Smooth muscle cell (in vitro differentiated cells): Measurements from ENCODE around the gene ACOT7. TPM values are rescaled to one million over a fixed set of nuclear protein-coding genes. Genes with fewer than 3 reads are reported as not detected.
A peak's percentile ranks its signal among the peaks of the same experiment; 100 is the strongest.

Experiments
- DNase-seq: peaks from one replicate; lab custom pipeline; 2025; ENCODE audit not compliant: unreplicated experiment; lab: John Stamatoyannopoulos, UW
- H2AFZ ChIP-seq: fragments of 200-600 bp; sonication (generic); 2 replicates; pipeline ENCODE4 v1.6.0; 2016; ENCODE audit warnings: antibody characterized with exemption, low read depth, mild to moderate bottlenecking
- H3F3A ChIP-seq: fragments of 200-600 bp; sonication (generic); 2 replicates; pipeline ENCODE4 v1.6.0; 2017; ENCODE audit warnings: antibody characterized with exemption, low read depth
- H3K27ac ChIP-seq: fragments of 200-600 bp; sonication (generic); 2 replicates; pipeline ENCODE4 v1.5.1; 2016; ENCODE audit warnings: low read depth, mild to moderate bottlenecking
- H3K27me3 ChIP-seq: fragments of 200-600 bp; sonication (generic); 2 replicates; pipeline ENCODE4 v1.6.1; 2016; ENCODE audit warnings: low read depth, mild to moderate bottlenecking
- H3K36me3 ChIP-seq: fragments of 200-600 bp; sonication (generic); 2 replicates; pipeline ENCODE4 v1.5.1; 2016; ENCODE audit warnings: low read depth
- H3K4me1 ChIP-seq: fragments of 200-600 bp; sonication (generic); 2 replicates; pipeline ENCODE4 v1.5.1; 2016; ENCODE audit warnings: low read depth
- H3K4me2 ChIP-seq: fragments of 200-600 bp; sonication (generic); 2 replicates; pipeline ENCODE4 v1.6.0; 2016; ENCODE audit warnings: mild to moderate bottlenecking
- H3K4me3 ChIP-seq: fragments of 200-600 bp; sonication (generic); 2 replicates; pipeline ENCODE4 v1.5.1; 2016; ENCODE audit warnings: mild to moderate bottlenecking
- H3K79me2 ChIP-seq: fragments of 200-600 bp; sonication (generic); 2 replicates; pipeline ENCODE4 v1.6.0; 2016; ENCODE audit warnings: low read depth, mild to moderate bottlenecking
- H3K9ac ChIP-seq: fragments of 200-600 bp; sonication (generic); 2 replicates; pipeline ENCODE4 v1.6.0; 2016; ENCODE audit warnings: low read depth
- H3K9me3 ChIP-seq: fragments of 200-600 bp; sonication (generic); replicated peaks from 2 replicates; pipeline ENCODE4 v1.5.1; 2016; ENCODE audit warnings: low read depth
- H4K20me1 ChIP-seq: fragments of 200-600 bp; sonication (generic); 2 replicates; pipeline ENCODE4 v1.6.0; 2016; ENCODE audit warnings: low read depth
- WGBS: methylation state at CpG from one replicate; pipeline ENCODE4 v1.1.7; 2016; ENCODE audit warnings: low lambda C conversion rate; 5-methylcytosine and 5-hydroxymethylcytosine counted together
- polyA plus RNA-seq: library from polyadenylated mRNA; unstranded; fragments of >200 nt; fragmentation: Nextera tagmentation; extraction: Ambion mirVana; gene quantifications from 2 replicates; pipeline ENCODE4 v1.2.1, GENCODE V29; 2016
- total RNA-seq: library from RNA; depleted of rRNA; stranded (reverse); fragments of >200 nt; gene quantifications from 2 replicates; pipeline ENCODE4 v1.2.3, GENCODE V29; 2014
- TF ChIP-seq, protein P1 (sequence below): fragments of 200-600 bp; sonication (generic); IDR thresholded peaks from 2 replicates; pipeline ENCODE4 v1.5.1; 2017; ENCODE audit warnings: borderline replicate concordance, mild to moderate bottlenecking, antibody characterized with exemption; ENCODE audit not compliant: insufficient read depth, poor library complexity, severe bottlenecking

ACOT7 gene
- total and polyA plus RNA-seq, 2 experiments from 2014 or later, result 19.5 to 53.8 TPM

DNA sequence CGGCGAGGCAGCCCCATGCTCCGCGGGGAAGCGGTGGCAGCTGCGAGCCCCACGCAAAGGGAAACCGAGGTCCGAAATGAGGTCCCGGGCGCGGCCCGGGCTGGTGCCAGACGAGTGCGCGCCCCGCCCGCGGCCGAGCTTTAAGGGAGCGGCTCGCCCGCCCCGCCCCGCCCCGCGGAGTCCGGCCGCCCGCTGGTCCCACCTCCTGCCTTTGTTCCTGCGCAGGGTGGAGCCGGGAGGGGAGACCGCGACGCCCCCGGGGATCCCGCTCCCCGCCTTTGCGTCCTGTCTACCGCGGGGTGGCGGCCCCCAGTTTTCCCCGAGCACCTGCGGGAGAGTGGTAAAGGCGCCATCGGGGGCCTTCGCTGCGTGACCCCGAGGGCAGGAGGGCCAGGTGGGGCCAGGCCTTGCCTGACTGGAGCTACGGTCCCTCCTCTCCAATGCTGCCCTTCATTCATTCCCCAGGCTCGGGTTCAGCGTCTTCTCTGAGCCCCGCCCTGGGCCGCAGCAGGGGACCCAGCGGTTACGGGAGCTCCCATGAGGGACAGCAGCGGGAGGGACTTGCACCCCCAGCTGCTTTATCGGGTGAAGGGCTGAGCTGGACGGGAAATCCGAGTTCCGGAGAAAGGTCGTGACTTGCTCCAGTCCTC is 26.4 kb upstream of the ACOT7 start, which contains the start of gene HES2:
Gene HES2 (minus strand): TSS at position 116 of the 650 bp plus-strand sequence. CDS start 99 bp downstream, at position 17.
- H3K36me3 ChIP-seq, result no peaks in the 10 kb centered on the region
- no peaks in the 10 kb centered on the region for H3F3A ChIP-seq
- H4K20me1 ChIP-seq, result no peaks in the 10 kb centered on the region
- peaks cover 100% of the 10 kb centered on the region for H3K27me3 ChIP-seq
- TF ChIP-seq, protein P1, sequence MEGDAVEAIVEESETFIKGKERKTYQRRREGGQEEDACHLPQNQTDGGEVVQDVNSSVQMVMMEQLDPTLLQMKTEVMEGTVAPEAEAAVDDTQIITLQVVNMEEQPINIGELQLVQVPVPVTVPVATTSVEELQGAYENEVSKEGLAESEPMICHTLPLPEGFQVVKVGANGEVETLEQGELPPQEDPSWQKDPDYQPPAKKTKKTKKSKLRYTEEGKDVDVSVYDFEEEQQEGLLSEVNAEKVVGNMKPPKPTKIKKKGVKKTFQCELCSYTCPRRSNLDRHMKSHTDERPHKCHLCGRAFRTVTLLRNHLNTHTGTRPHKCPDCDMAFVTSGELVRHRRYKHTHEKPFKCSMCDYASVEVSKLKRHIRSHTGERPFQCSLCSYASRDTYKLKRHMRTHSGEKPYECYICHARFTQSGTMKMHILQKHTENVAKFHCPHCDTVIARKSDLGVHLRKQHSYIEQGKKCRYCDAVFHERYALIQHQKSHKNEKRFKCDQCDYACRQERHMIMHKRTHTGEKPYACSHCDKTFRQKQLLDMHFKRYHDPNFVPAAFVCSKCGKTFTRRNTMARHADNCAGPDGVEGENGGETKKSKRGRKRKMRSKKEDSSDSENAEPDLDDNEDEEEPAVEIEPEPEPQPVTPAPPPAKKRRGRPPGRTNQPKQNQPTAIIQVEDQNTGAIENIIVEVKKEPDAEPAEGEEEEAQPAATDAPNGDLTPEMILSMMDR, result no peak
- peak within 1 kb of the TSS; percentile 84 for H3K4me2 ChIP-seq
- peak within 1 kb of the TSS; percentile 49 for H3K4me3 ChIP-seq
- no peak within 1 kb of the TSS for H3K27ac ChIP-seq
- no peak for DNase-seq
- H3K9me3 ChIP-seq, result no peaks in the 10 kb centered on the region
- peaks cover 18% of the 10 kb centered on the region for H3K4me1 ChIP-seq
- no peaks in the 10 kb centered on the region for H3K79me2 ChIP-seq
- no peak within 1 kb of the TSS for H2AFZ ChIP-seq
- H3K9ac ChIP-seq, result no peak within 1 kb of the TSS
- WGBS, result 2% methylated on average over 32 of the region's 62 CpGs

DNA sequence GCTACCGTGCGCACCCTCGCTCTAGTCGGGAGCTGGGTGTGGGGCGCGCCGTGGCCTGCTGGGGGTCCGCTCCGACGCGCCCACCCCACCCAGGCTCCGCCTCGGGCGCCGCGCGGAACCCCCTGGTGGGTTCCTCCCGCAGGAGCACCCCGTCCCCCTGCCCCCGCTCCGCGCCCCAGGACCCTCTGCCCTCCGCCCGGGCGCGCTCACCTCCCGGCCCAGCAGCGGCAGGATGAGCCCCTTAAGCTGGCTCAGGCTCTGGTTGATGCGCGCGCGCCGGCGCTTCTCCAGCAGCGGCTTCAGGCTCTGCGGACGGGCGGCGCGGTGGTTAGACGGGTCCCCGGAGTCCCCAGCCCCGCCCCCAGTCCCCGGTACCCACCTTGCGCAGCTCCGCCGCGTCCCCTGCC is 25.8 kb upstream of the ACOT7 start:
- peaks cover 99% of the 10 kb centered on the region for H3K27me3 ChIP-seq
- TF ChIP-seq, protein P1, result no peak
- no peaks in the 10 kb centered on the region for H4K20me1 ChIP-seq
- no peaks in the 10 kb centered on the region for H3K79me2 ChIP-seq
- H3K9ac ChIP-seq, result no peak overlapping the region
- DNase-seq, result no peak
- H2AFZ ChIP-seq, result no peak overlapping the region
- H3K9me3 ChIP-seq, result no peaks in the 10 kb centered on the region
- no peak overlapping the region for H3K27ac ChIP-seq
- H3K4me1 ChIP-seq, result peaks cover 22% of the 10 kb centered on the region
- WGBS, result 5% methylated on average over 34 of the region's 48 CpGs
- H3K4me2 ChIP-seq, result peak overlapping the region; percentile 84
- peak overlapping the region; percentile 49 for H3K4me3 ChIP-seq
- H3K36me3 ChIP-seq, result no peaks in the 10 kb centered on the region
- H3F3A ChIP-seq, result no peaks in the 10 kb centered on the region

DNA sequence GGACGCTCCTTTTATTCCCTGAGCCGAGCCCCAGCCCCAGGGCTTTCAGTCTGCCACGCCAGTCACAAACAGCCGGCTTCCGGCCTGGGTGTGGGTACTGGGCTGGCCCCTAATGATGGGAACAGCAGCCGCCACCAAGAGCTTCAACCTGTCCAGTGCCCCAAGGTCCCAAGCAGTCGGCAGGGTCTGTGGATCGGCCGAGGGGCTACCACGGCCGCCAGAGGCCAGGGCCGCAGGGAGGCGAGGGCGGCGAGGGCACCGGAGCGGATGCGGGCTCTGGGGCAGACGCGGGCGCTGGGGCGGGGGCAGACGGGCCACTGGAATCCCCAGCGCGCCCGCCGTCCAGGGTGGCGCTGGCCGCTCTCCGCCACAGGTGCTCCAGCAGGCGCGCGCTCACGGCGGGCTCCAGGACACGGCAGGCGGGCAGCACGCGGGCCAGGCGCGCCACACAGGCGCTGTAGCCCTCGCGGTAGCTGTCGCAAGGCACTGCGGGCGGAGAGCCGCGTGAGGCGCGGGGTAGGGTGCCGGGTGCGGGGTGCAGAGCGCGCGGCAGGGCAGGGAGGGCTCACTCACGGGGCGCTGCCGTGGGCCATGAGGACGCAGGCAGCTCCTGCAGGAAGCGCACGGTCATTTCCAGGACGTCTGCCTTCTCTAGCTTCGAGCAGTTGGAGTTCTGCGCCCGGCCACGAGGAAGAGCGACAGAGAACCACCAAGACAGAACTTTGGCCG is 25.3 kb upstream of the ACOT7 start:
- TF ChIP-seq, protein P1, result no peak
- no peak overlapping the region for H3K9ac ChIP-seq
- H3K79me2 ChIP-seq, result no peaks in the 10 kb centered on the region
- no peak overlapping the region for H2AFZ ChIP-seq
- H4K20me1 ChIP-seq, result no peaks in the 10 kb centered on the region
- H3K27me3 ChIP-seq, result peaks cover 94% of the 10 kb centered on the region
- H3K4me1 ChIP-seq, result peaks cover 22% of the 10 kb centered on the region
- no peak for DNase-seq
- 19% methylated on average over 68 of the region's 69 CpGs for WGBS
- peak overlapping the region; percentile 84 for H3K4me2 ChIP-seq
- H3F3A ChIP-seq, result no peaks in the 10 kb centered on the region
- H3K36me3 ChIP-seq, result no peaks in the 10 kb centered on the region
- no peak overlapping the region for H3K27ac ChIP-seq
- H3K4me3 ChIP-seq, result peak overlapping the region; percentile 49
- no peaks in the 10 kb centered on the region for H3K9me3 ChIP-seq
